K562 (cell line): Measurements from ENCODE around the gene ERAL1. TPM values are rescaled to one million over a fixed set of nuclear protein-coding genes. Genes with fewer than 3 reads are reported as not detected.
A peak's percentile ranks its signal among the peaks of the same experiment; 100 is the strongest.

Source experiments
- BRF1 ChIP-seq: IDR thresholded peaks from 3 replicates; pipeline ENCODE4 v1.6.1; 2011; ENCODE audit warnings: borderline replicate concordance, mild to moderate bottlenecking; ENCODE audit not compliant: insufficient read length; ENCODE audit errors: extremely low read depth
- CBFB ChIP-seq: sonication (generic); formaldehyde crosslinking; IDR thresholded peaks from 2 replicates; pipeline ENCODE4 v1.4.0; 2020; ENCODE audit warnings: mild to moderate bottlenecking, missing genetic modification reagents
- EGR1 ChIP-seq: fragments of 450-650 bp; conservative IDR thresholded peaks from 2 replicates; pipeline ENCODE4 v1.6.1; 2017; ENCODE audit warnings: mild to moderate bottlenecking
- EHMT2 ChIP-seq: fragments of 450-650 bp; IDR thresholded peaks from 2 replicates; pipeline ENCODE4 v1.6.1; 2018; ENCODE audit warnings: antibody characterized with exemption
- FOXK1 ChIP-seq: sonication (generic); formaldehyde crosslinking; IDR thresholded peaks from 2 replicates; pipeline ENCODE4 v1.8.0; 2022; ENCODE audit warnings: missing genetic modification reagents, mild to moderate bottlenecking, borderline replicate concordance
- FUS ChIP-seq: fragments of 200-400 bp; formaldehyde crosslinking; optimal IDR thresholded peaks from 2 replicates; pipeline ENCODE3; 2017; ENCODE audit warnings: low read depth, low read length
- HDAC2 ChIP-seq: fragments of 450-650 bp; IDR thresholded peaks from 2 replicates; pipeline ENCODE4 v1.6.1; 2016; ENCODE audit warnings: mild to moderate bottlenecking
- HDGF ChIP-seq: fragments of 450-650 bp; IDR thresholded peaks from 2 replicates; pipeline ENCODE4 v1.6.1; 2016
- MAX ChIP-seq: sonication (generic); formaldehyde crosslinking; IDR thresholded peaks from 2 replicates; pipeline ENCODE4 v1.9.0; 2022; ENCODE audit warnings: mild to moderate bottlenecking, missing genetic modification reagents
- MXI1 ChIP-seq: IDR thresholded peaks from 2 replicates; pipeline ENCODE4 v1.6.1; 2011; ENCODE audit warnings: low read depth, mild to moderate bottlenecking, improper control_type of control experiment, low read length
- NFIC ChIP-seq: fragments of 450-650 bp; IDR thresholded peaks from 2 replicates; pipeline ENCODE4 v1.6.1; 2017; ENCODE audit warnings: mild to moderate bottlenecking, inconsistent platforms
- PTTG1 ChIP-seq: fragments of 450-650 bp; IDR thresholded peaks from 2 replicates; pipeline ENCODE4 v1.6.1; 2016; ENCODE audit warnings: low read depth, mild to moderate bottlenecking, missing genetic modification characterization, missing compliant biosample characterization
- RBM22 ChIP-seq: fragments of 200-400 bp; formaldehyde crosslinking; IDR thresholded peaks from 2 replicates; pipeline ENCODE4 v1.6.1; 2018; ENCODE audit warnings: low read length, low read depth; ENCODE audit not compliant: poor library complexity, severe bottlenecking
- TARDBP ChIP-seq: fragments of 450-650 bp; IDR thresholded peaks from 2 replicates; pipeline ENCODE4 v1.6.1; 2016
- UBTF ChIP-seq, 2 experiments: IDR thresholded peaks; 2 replicates each; pipeline ENCODE4 v1.6.1; 2012; ENCODE audit warnings: improper control_type of control experiment in 2 of 2, low read depth in 2 of 2, low read length in 2 of 2, borderline replicate concordance in 1 of 2
- VEZF1 ChIP-seq: fragments of 200-800 bp; sonication (Bioruptor generic); IDR thresholded peaks from 2 replicates; pipeline ENCODE4 v1.6.1; 2017; ENCODE audit warnings: missing genetic modification characterization, missing compliant biosample characterization
- ZFP1 ChIP-seq: fragments of 450-650 bp; formaldehyde crosslinking; IDR thresholded peaks from 2 replicates; pipeline ENCODE4 v1.4.0; 2020; ENCODE audit warnings: mild to moderate bottlenecking, mixed read lengths
- ZFP30 ChIP-seq: fragments of 250-450 bp; sonication (Bioruptor Pico); IDR thresholded peaks from 2 replicates; pipeline ENCODE4 v1.8.0; 2022; ENCODE audit warnings: moderate library complexity, mild to moderate bottlenecking, inconsistent platforms, borderline replicate concordance
- ZFP91 ChIP-seq: sonication (generic); formaldehyde crosslinking; IDR thresholded peaks from 2 replicates; pipeline ENCODE4 v1.8.0; 2022; ENCODE audit warnings: mild to moderate bottlenecking, missing genetic modification reagents
- ZNF395 ChIP-seq: fragments of 200-800 bp; sonication (Bioruptor generic); IDR thresholded peaks from 2 replicates; pipeline ENCODE4 v1.6.1; 2017; ENCODE audit warnings: missing genetic modification characterization, missing compliant biosample characterization
- ZNF431 ChIP-seq: sonication (generic); formaldehyde crosslinking; IDR thresholded peaks from 2 replicates; pipeline ENCODE4 v1.8.0; 2022; ENCODE audit warnings: mild to moderate bottlenecking, missing genetic modification reagents
- polyA plus RNA-seq, 8 experiments: library from polyadenylated mRNA; depleted of rRNA in 4 of 8; stranded (reverse) in 5 of 8; unstranded in 3 of 8; fragments of >200 nt; fragmentation: Nextera tagmentation in 2 of 8; fragmentation: Illumina TruSeq in 1 of 8; extraction: Ambion mirVana in 2 of 8; extraction: Trizol in 1 of 8; gene quantifications; 2 replicates each; pipeline versions ENCODE4 v1.2.1 to v1.2.3, GENCODE V29; 2011 to 2014; ENCODE audit warnings: inconsistent platforms in 1 of 8, missing spikeins in 1 of 8
- total RNA-seq, 7 experiments: library from RNA; depleted of rRNA in 6 of 7; stranded (reverse); fragments of >200 nt in 6 of 7; fragmentation: Illumina TruSeq in 2 of 7; extraction: Trizol in 2 of 7; gene quantifications; 2 replicates each; pipeline versions ENCODE4 v1.2.1 to v1.2.3, GENCODE V29; 2011 to 2021; ENCODE audit warnings: low replicate concordance in 1 of 7

The ERAL1 gene
- total and polyA plus RNA-seq, 9 of the 15 experiments (the other 6 are each of a cell fraction or from before 2014, with no cell fraction given): 37.5 to 351 (median 106) TPM

GRCh38 chr17:28901866-28902818, 47.3 kb downstream of the ERAL1 start (continued):
- no peak for TF ChIP-seq BRF1
- TF ChIP-seq EGR1: no peak; the same call in 1 of the 2 replicates
- peak; percentile 48 for TF ChIP-seq FUS
- no peak for TF ChIP-seq RBM22
- no peak for TF ChIP-seq ZFP91 (CRISPR knock-in tag)
- TF ChIP-seq HDAC2: peak; percentile 88
- TF ChIP-seq CBFB: no peak
- TF ChIP-seq VEZF1 (CRISPR knock-in tag): no peak
- TF ChIP-seq UBTF (IDR thresholded peaks at IDR 0.05; ENCODE audit: borderline replicate concordance in 1 of 2, low read depth in 2 of 2, low read length in 2 of 2): peak; percentile 15 to 44; a peak in 2 of 4 replicates
- TF ChIP-seq ZNF395 (CRISPR knock-in tag): no peak; the same call in 1 of the 2 replicates
- no peak for TF ChIP-seq ZFP1 (CRISPR knock-in tag)
- no peak for TF ChIP-seq ZFP30 (CRISPR knock-in tag)
- no peak for TF ChIP-seq FOXK1 (CRISPR knock-in tag)
- no peak for TF ChIP-seq MAX (CRISPR knock-in tag)
- no peak for TF ChIP-seq MXI1
- no peak for TF ChIP-seq ZNF431 (CRISPR knock-in tag)
- TF ChIP-seq NFIC: no peak; the same call in 1 of the 2 replicates
- no peak for TF ChIP-seq TARDBP
- TF ChIP-seq EHMT2: no peak
- peak; percentile 74; the same call in 1 of the 2 replicates for TF ChIP-seq HDGF
- TF ChIP-seq PTTG1: no peak
